ENCODE data around the gene PTPRN2. TPM values are rescaled to one million over a fixed set of nuclear protein-coding genes. Genes with fewer than 3 reads are reported as not detected.
"Not testable (repeated sequence)": the region's sequence is repeated elsewhere in the genome, so short reads cannot be mapped to it uniquely, and the experiment has no call there.

The PTPRN2 gene
- total RNA-seq, 4 donors from 2014 or later = 14.9 to 34.3 (median 21.3) TPM

DNA sequence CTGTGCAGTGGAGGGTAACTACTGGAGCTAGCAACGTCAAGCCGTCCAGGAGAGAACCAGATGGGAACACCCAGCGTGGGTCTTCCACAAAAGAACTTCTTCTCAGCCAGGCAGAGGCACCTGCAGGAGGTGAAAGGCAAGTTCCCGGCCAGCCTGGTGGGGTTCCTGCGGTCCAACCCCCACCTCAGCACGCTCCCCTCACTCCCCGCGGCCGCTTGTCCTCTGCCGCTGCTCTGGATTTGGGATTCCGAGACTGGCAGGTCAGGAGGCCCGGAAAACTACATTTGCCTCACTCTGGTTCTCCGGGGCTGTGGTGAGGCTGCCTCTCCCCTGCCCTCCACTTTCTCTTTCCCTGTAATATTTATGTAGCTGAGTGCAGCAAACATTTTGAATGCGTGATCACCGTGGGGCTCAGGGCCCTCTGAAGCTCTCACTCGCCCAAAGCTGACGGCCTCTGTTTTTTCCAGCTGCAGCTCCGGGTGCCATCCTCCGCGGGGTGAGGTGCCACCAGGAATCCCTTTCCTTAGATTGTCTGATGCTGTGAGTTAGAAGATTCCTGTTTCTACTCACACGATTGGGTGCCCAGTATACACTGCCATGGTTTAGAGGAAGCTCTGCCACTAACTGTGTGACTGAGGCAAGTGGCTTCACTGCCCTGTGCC, 884.0 kb downstream of the PTPRN2 start:
- DNase-seq = peak in 1 of 3 donors; percentile 15
- Histone ChIP-seq H3K36me3 (no peaks in the 10 kb centered on the region), H3K9me3 (no peaks in the 10 kb centered on the region), H3K4me3 (no peak overlapping the region), H3K27me3 (no peaks in the 10 kb centered on the region), H3K27ac (no peak overlapping the region), H3K4me1 (no peaks in the 10 kb centered on the region)
- TF ChIP-seq CTCF (IDR thresholded peaks at IDR 0.05) = no peak
- no peak for TF ChIP-seq POLR2A (IDR thresholded peaks at IDR 0.05)

DNA sequence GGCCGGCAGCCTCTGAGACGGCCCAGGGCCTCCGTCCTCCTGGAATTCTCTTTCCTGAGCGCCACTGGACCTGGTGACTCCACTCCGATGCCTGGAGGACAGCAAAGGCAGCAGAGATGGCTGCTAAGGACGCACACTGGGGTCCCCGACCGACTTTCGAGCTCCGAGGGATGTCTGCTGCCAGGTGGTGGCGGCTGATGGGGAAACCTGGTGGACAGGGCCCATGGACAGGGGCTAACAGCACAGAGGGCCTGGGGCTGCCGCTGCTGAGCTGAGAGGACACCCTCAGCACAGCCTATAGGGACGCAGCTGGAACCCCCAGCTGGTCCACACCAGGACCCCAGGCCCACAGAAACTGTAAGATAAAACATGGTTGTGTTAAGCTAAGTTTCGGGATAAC, 884.5 kb downstream of the PTPRN2 start:
- Histone ChIP-seq H3K4me3 (no peak overlapping the region), H3K4me1 (no peaks in the 10 kb centered on the region), H3K27ac (no peak overlapping the region), H3K9me3 (no peaks in the 10 kb centered on the region), H3K27me3 (no peaks in the 10 kb centered on the region), H3K36me3 (no peaks in the 10 kb centered on the region)
- peak in 2 of 3 donors; percentile 26 to 35 for DNase-seq
- TF ChIP-seq CTCF (IDR thresholded peaks at IDR 0.05) (no peak), POLR2A (IDR thresholded peaks at IDR 0.05) (no peak)

DNA sequence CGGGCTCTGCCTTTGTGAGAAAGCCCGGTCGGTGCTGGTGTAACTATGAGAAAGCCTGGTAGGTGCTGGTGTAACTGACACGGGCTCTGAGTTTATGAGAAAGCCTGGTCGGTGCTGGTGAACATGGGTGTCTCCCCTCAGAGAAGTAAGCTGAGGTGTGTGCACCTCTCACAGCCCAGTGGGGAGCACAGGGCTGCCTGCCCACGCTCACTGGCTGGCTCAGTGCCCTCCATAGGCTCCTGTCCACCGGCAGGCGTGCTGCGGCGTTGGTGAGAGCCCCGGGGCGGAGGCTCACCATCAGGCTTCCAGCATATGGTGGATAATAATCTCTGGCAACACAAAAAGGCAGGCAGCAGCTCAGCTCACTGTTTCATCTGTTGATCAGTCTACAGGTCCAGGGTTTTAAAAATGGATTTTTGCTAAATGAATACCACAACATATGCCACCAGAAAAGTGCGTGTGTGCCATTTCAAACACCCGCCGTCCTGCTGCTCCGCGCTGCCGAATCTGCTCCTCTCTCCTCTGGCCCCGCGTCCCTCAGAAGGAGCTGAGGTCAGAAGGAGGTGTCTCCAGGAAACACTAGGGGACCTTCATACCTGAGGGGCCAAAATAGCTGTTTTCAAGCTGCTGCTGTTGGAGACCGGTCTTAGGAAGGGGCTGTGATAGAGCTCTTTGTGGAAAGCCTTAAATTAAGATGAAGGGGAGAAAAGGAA, 885.2 kb downstream of the PTPRN2 start:
- no peak overlapping the region for H3K27ac ChIP-seq
- no peaks in the 10 kb centered on the region for H3K9me3 ChIP-seq
- TF ChIP-seq POLR2A (IDR thresholded peaks at IDR 0.05) (no peak), CTCF (IDR thresholded peaks at IDR 0.05) (no peak)
- H3K36me3 ChIP-seq = no peaks in the 10 kb centered on the region
- no peaks in the 10 kb centered on the region for H3K27me3 ChIP-seq
- no peaks in the 10 kb centered on the region for H3K4me1 ChIP-seq
- H3K4me3 ChIP-seq = no peak overlapping the region
- peak; percentile 8 to 34 (median 18) for DNase-seq

DNA sequence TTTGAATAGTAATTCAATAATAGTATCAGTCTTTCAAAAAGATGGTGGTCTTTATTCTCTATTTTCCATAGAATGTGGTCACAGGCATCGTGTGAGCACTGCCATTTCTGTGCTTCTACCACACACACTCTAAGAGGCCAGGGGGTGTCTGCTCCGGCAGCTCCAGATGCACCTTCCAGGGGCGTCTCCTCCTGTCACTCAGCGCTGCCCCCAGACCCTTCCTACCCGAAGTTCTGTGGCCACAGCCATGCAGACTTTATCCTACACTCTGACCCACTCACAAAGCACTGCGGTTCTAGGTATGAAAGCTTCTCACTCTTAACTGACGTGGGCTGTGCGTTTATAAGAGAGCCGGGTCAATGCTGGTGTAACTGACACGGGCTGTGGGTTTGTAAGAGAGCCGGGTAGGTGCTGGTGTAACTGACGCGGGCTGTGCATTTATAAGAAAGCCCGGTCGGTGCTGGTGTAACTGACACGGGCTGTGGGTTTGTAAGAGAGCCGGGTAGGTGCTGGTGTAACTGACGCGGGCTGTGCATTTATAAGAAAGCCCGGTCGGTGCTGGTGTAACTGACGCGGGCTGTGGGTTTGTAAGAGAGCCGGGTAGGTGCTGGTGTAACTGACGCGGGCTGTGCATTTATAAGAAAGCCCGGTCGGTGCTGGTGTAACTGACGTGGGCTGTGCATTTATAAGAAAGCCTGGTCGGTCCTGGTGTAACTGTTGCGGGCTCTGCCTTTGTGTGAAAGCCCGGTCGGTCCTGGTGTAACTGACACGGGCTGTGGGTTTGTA, 886.0 kb downstream of the PTPRN2 start:
- H3K4me3 ChIP-seq, H3K27ac ChIP-seq, H3K4me1 ChIP-seq, H3K27me3 ChIP-seq, H3K36me3 ChIP-seq, H3K9me3 ChIP-seq: not testable (repeated sequence)
- DNase-seq = peak in 2 of 3 donors; percentile 1 to 21

DNA sequence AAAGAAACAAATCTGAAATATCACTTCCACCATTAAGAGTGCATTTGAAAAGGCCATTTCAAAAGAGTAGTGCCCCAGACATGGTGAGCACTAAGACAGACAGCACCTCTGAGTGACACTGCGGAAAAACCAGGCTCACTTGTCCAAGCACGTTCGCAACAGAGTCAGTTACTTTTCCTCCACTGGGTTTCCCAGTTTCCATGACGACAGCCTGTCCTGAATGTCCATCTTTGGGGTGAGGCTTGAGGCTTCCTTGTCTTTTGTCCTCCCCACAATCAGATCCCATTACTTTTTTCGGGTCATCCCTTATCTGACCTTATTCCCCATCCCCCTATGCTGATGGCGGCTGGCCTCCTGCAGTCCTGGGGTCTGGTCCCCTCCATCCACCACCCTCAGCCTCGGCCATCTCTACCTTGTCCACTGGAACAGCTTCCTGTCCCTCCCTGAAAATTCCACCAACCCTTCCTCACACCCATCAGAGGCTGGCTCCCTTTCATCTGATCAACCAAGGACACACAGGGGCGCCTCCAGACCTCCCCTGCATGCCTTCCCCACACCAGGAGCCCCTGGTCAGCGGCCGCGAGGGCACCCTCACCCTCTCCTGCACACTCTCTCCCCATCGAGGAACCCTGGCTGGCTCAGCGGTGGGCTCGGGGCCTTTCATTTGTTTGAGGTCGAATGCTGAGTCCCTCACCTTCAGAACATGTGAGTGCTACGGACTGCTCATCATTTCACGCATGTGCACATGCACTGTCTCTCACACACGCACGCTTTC, 887.2 kb downstream of the PTPRN2 start:
- H3K27me3 ChIP-seq = no peaks in the 10 kb centered on the region
- H3K27ac ChIP-seq = no peak overlapping the region
- peak; percentile 9 to 43 (median 19) for DNase-seq
- H3K4me1 ChIP-seq = no peaks in the 10 kb centered on the region
- no peak for TF ChIP-seq POLR2A (IDR thresholded peaks at IDR 0.05)
- TF ChIP-seq CTCF (IDR thresholded peaks at IDR 0.05) = no peak
- H3K9me3 ChIP-seq = no peaks in the 10 kb centered on the region
- no peaks in the 10 kb centered on the region for H3K36me3 ChIP-seq
- H3K4me3 ChIP-seq = no peak overlapping the region
